Astrocyte of the cerebellum (primary cell): ENCODE measurements around the gene NPS.

Experiments
- DNase-seq: peaks from one replicate; pipeline ENCODE4 v3.0.0-alpha.2; 2011; ENCODE audit warnings: low read depth
- H3K4me3 ChIP-seq: 2 replicates; pipeline ENCODE4 v1.5.1; 2011; ENCODE audit warnings: mild to moderate bottlenecking, low read depth, low read length, moderate library complexity
- CTCF ChIP-seq: IDR thresholded peaks from 2 replicates; pipeline ENCODE4 v1.5.1; 2012; ENCODE audit warnings: low read length, low read depth, moderate library complexity, mild to moderate bottlenecking; ENCODE audit errors: missing control alignments
- in situ Hi-C: cut with HindIII; loops from 2 replicates; pipeline ENCODE4 v1.10.0; 2017; ENCODE audit warnings: low sequenced_read_pairs

The NPS gene

DNA sequence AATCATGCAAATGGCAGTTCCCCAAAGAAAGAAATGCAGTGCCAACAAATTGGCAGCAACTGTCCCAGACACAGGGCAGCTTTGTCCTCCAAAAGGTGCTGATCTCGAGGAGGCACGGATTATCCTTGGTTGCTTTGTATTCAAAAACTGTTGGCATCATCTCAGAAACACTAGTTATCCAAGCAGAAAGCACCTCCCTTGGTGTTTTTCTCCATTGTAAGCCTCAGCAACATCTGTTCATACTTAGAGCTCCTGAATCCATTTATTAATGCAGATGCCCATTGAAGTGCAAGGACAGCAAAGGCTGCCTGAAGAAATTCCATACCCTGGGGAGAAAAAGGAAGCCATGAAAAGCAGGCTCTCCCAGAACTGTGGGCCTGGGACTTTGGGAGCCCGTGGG lies 1.1 kb upstream of the NPS start:
- no peak for TF ChIP-seq CTCF
- in situ Hi-C loops: no loop called here
- no peak for DNase-seq
- H3K4me3 ChIP-seq: no peak overlapping the region

- DNase-seq: no peak
- H3K4me3 ChIP-seq: no peak overlapping the region
- in situ Hi-C loops: no loop called here
- TF ChIP-seq CTCF: no peak
Measured at GRCh38 chr10:127550861-127551260, 1.8 kb downstream of the NPS start.

- in situ Hi-C loops: no loop called here
- no peak for TF ChIP-seq CTCF
Measured at GRCh38 chr10:127552446-127552845, 3.3 kb downstream of the NPS start.

DNA sequence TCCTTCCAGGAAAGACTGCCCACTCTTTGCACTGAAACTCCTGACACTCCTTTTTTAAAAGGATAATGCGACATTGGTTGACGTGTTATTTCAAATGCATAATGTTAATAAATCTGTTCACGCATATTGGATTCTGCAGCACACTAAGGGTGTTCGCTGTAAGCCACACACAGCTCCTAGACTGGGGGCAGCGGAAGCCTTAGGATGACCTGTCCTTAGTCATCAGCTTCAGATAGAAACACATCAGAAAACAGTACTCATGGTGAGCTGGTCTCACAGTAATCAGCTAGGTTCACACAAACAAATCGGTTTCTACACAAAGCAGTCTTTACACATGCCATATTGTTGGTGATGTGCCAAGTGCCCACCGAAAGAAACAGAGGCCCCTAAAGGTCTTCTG lies 4.3 kb downstream of the NPS start:
- H3K4me3 ChIP-seq: no peak overlapping the region

More at GRCh38 chr10:127552446-127552845, 3.3 kb downstream of the NPS start:
- no peak overlapping the region for H3K4me3 ChIP-seq
- no peak for DNase-seq

DNA sequence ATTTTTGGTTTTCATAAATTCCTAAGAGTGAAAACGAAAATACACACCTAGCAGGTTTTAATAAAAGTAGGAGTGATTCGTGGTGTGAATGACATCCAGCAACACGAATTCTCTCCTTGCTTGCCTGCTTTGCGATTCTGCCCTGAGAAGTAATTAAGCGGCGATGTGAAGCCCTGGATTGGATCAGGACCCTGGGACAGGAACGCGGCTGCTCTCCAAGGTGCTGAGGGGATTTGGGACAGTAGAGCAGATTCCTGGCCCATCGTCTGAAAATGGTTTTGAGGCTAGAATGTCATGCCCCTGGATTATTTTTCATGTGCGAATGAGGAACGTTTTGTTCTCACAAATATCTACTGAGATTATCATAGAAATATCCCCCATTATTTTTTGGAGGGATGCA lies 7.8 kb downstream of the NPS start:
- in situ Hi-C loops: no loop called here
- no peak for TF ChIP-seq CTCF
- no peak for DNase-seq
- no peak overlapping the region for H3K4me3 ChIP-seq

More for the DNA sequence above, 4.3 kb downstream of the NPS start:
- DNase-seq: no peak
- no peak for TF ChIP-seq CTCF
- in situ Hi-C loops: no loop called here

- DNase-seq: no peak
- in situ Hi-C loops: no loop called here
- no peak overlapping the region for H3K4me3 ChIP-seq
- no peak for TF ChIP-seq CTCF
Measured at GRCh38 chr10:127561647-127562046, 12.5 kb downstream of the NPS start.
